Gastrocnemius medialis (tissue), 4 donors: ENCODE results near the gene CSRNP3.

Experiments used
- POLR2A ChIP-seq, 2 donors: fragments of 450-650 bp; IDR thresholded peaks; one replicate each; pipeline ENCODE4 v1.6.1; 2017; ENCODE audit warnings: antibody characterized with exemption in 2 of 2, mild to moderate bottlenecking in 2 of 2, moderate library complexity in 2 of 2
- TF ChIP-seq, protein P1 (sequence below), 5 experiments: fragments of 450-650 bp in 3 of 5; fragments of 200-600 bp in 2 of 5; sonication (generic) in 2 of 5; IDR thresholded peaks in 4 of 5; conservative IDR thresholded peaks in 1 of 5; 1 replicate in 4 of 5; 2 replicates in 1 of 5; pipeline ENCODE4 v1.5.1; 2016 to 2019; ENCODE audit warnings: antibody characterized with exemption in 5 of 5, mild to moderate bottlenecking in 3 of 5, moderate library complexity in 3 of 5

DNA sequence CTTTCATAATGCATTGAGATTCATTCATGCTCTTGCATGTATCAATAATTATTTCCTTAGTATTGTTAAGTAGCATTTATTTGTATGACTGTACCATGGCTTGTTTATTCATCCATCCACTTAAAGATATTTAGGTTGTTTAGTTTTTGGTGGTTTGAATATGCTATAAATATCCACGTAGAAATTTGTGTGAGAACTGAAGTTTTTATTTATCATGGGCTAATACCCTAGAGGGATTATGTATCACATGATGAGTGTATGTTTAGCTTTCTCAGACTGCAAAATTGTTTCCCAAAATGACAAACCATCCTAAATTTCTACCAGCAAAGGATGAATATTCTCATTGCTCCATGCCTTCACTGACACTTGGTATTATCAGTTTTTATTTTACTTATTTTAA, 55.2 kb downstream of the CSRNP3 start:
- TF ChIP-seq, protein P1, sequence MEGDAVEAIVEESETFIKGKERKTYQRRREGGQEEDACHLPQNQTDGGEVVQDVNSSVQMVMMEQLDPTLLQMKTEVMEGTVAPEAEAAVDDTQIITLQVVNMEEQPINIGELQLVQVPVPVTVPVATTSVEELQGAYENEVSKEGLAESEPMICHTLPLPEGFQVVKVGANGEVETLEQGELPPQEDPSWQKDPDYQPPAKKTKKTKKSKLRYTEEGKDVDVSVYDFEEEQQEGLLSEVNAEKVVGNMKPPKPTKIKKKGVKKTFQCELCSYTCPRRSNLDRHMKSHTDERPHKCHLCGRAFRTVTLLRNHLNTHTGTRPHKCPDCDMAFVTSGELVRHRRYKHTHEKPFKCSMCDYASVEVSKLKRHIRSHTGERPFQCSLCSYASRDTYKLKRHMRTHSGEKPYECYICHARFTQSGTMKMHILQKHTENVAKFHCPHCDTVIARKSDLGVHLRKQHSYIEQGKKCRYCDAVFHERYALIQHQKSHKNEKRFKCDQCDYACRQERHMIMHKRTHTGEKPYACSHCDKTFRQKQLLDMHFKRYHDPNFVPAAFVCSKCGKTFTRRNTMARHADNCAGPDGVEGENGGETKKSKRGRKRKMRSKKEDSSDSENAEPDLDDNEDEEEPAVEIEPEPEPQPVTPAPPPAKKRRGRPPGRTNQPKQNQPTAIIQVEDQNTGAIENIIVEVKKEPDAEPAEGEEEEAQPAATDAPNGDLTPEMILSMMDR (IDR thresholded peaks at IDR 0.05 in 4 of 5, conservative IDR thresholded peaks at IDR 0.05 in 1 of 5): no peak
- no peak for TF ChIP-seq POLR2A (IDR thresholded peaks at IDR 0.05)
